Measurements from ENCODE around the gene BTBD6. TPM values are rescaled to one million over a fixed set of nuclear protein-coding genes. Genes with fewer than 3 reads are reported as not detected.

Gene BTBD6
- total and polyA plus RNA-seq, 2 of the 8 experiments (the other 6 are each of a cell fraction or from before 2014, with no cell fraction given): 10.1 to 10.2 TPM

DNA sequence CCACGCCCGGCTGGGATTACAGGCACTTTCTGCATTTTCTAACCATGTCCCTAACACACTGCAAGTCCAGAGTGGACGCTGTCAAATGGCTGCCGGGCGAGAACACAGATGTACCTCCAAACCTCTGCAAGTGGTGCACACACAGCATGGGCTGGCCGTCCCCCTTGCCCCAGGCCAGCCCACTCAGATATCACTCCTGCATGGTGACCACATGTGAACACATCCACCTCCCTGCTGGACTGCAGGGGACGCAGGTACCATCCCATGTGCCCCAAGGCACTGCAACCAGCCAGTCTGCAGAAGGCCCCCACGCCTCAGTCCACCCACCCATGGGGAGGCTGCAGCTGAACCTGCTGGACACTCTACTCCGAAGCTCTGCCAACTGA, 38.4 kb downstream of the BTBD6 start (continued):
- no peak for TF ChIP-seq NANOG (IDR thresholded peaks at IDR 0.05; ENCODE audit: insufficient read depth, low read depth, low read length, poor library complexity, severe bottlenecking)
- no peak for TF ChIP-seq CHD1 (IDR thresholded peaks at IDR 0.05; ENCODE audit: low read depth, low read length)
- no peak for TF ChIP-seq JUND (IDR thresholded peaks at IDR 0.05; ENCODE audit: low read length)
- TF ChIP-seq CEBPB (IDR thresholded peaks at IDR 0.05; ENCODE audit: low read depth, low read length): no peak
- TF ChIP-seq SIN3A (conservative IDR thresholded peaks at IDR 0.05 in 1 of 2, IDR thresholded peaks at IDR 0.05 in 1 of 2; ENCODE audit: low read depth in 1 of 2, low read length in 2 of 2): no peak

All from H1 (cell line).